HepG2 (cell line): ENCODE results near the gene METTL14. TPM values are rescaled to one million over a fixed set of nuclear protein-coding genes. Genes with fewer than 3 reads are reported as not detected.

Experiments used
- ATAC-seq: fragments of 200-7000 bp; cut with Tn5 transposase; 3 replicates; pipeline ENCODE4 v1.9.1; 2020; ENCODE audit warnings: mild to moderate bottlenecking, moderate library complexity
- BruUV-seq: library from RNA; stranded (reverse); fragments of 400-500 nt; replicated peaks from 2 replicates; lab custom pipeline; 2021; lab: Mats Ljungman, UMichigan
- CTCF ChIA-PET: fragments of 300-600 bp; formaldehyde crosslinking; extraction: SDS; loops from one replicate; lab custom pipeline; 2021; ENCODE audit warnings: low total read pairs, inconsistent platforms, low intra/inter-chr PET ratio; lab: Yijun Ruan, JAX
- POLR2A ChIA-PET: fragments of 350-600 bp; sonication (Branson Sonifier 250); formaldehyde crosslinking; loops from one replicate; lab custom pipeline; 2020; ENCODE audit warnings: antibody characterized with exemption, inconsistent platforms; lab: Yijun Ruan, JAX
- DNase-seq: peaks from one replicate; pipeline ENCODE4 v3.0.0-alpha.2; 2015; ENCODE audit warnings: low spot score
- FAIRE-seq: peaks from 3 replicates; lab custom pipeline; 2011; peaks lifted over from hg19 to GRCh38; lab: Jason Lieb, UNC
- H2AFZ ChIP-seq: one replicate; pipeline ENCODE4 v1.6.1; 2011; ENCODE audit warnings: low read length, inconsistent platforms
- H3K27ac ChIP-seq: fragments of 300-600 bp; 3 replicates; pipeline ENCODE4 v1.8.0; 2011; ENCODE audit warnings: mixed run types, mild to moderate bottlenecking, mixed read lengths, low read length, inconsistent platforms; ENCODE audit not compliant: insufficient read depth; ENCODE audit errors: extremely low read length
- H3K27me3 ChIP-seq, 2 experiments: fragments of 200-600 bp in 1 of 2; 2 replicates in 1 of 2; 3 replicates in 1 of 2; pipeline versions ENCODE4 v1.6.0 to v1.8.0; 2011; ENCODE audit warnings: low read length in 2 of 2, mild to moderate bottlenecking in 2 of 2, moderate library complexity in 2 of 2, inconsistent platforms in 1 of 2; ENCODE audit not compliant: insufficient read depth in 2 of 2, control insufficient read depth in 1 of 2
- H3K36me3 ChIP-seq, 2 experiments: fragments of 200-600 bp in 1 of 2; replicated peaks in 1 of 2; 2 replicates in 1 of 2; 3 replicates in 1 of 2; pipeline versions ENCODE4 v1.5.1 to v1.8.0; 2011; ENCODE audit warnings: low read length in 2 of 2, inconsistent platforms in 1 of 2; ENCODE audit not compliant: insufficient read depth in 2 of 2, control insufficient read depth in 1 of 2
- H3K4me1 ChIP-seq: 2 replicates; pipeline ENCODE4 v1.5.1; 2012; ENCODE audit warnings: low read length, inconsistent platforms; ENCODE audit not compliant: insufficient read depth
- H3K4me2 ChIP-seq: 2 replicates; pipeline ENCODE4 v1.6.0; 2011; ENCODE audit warnings: low read depth, low read length, inconsistent platforms
- H3K4me3 ChIP-seq, 3 experiments: fragments of 200-600 bp in 1 of 3; sonication (generic), shearing (Covaris generic) in 1 of 3; replicated peaks in 1 of 3; 2 replicates each; pipeline ENCODE4 v1.5.1; 2011 to 2016; ENCODE audit warnings: low read length in 3 of 3, inconsistent platforms in 2 of 3, low read depth in 2 of 3, mild to moderate bottlenecking in 2 of 3, control low read depth in 1 of 3, mixed read lengths in 1 of 3; ENCODE audit not compliant: insufficient read depth in 1 of 3
- H3K79me2 ChIP-seq: one replicate; pipeline ENCODE4 v1.6.1; 2011; ENCODE audit warnings: low read length, inconsistent platforms; ENCODE audit not compliant: insufficient read depth
- H3K9ac ChIP-seq: 2 replicates; pipeline ENCODE4 v1.6.0; 2011; ENCODE audit warnings: mild to moderate bottlenecking, low read depth, low read length, inconsistent platforms; ENCODE audit not compliant: insufficient read depth
- H3K9me3 ChIP-seq: 2 replicates; pipeline ENCODE4 v1.5.1; 2012; ENCODE audit warnings: mild to moderate bottlenecking, low read length
- H4K20me1 ChIP-seq: 2 replicates; pipeline ENCODE4 v1.6.0; 2011; ENCODE audit warnings: inconsistent platforms, mild to moderate bottlenecking, low read length, moderate library complexity; ENCODE audit not compliant: insufficient read depth
- EHMT2 ChIP-seq: fragments of 200-600 bp; sonication (generic); IDR thresholded peaks from 2 replicates; pipeline ENCODE4 v1.7.0; 2017; ENCODE audit warnings: antibody characterized with exemption, low read depth, low read length, borderline replicate concordance
- HNRNPK ChIP-seq: fragments of 200-400 bp; formaldehyde crosslinking; IDR thresholded peaks from 2 replicates; pipeline ENCODE4 v1.6.1; 2018; ENCODE audit warnings: low read length, low read depth, moderate library complexity, mild to moderate bottlenecking; ENCODE audit not compliant: poor library complexity, severe bottlenecking
- IRF2 ChIP-seq: IDR thresholded peaks from 2 replicates; pipeline ENCODE4 v1.6.1; 2018; ENCODE audit warnings: missing genetic modification reagents, missing compliant biosample characterization
- KDM5B ChIP-seq: sonication (generic); formaldehyde crosslinking; IDR thresholded peaks from 2 replicates; pipeline ENCODE4 v1.4.0; 2020; ENCODE audit warnings: missing genetic modification reagents, mild to moderate bottlenecking, borderline replicate concordance
- MTF1 ChIP-seq: sonication (generic); formaldehyde crosslinking; IDR thresholded peaks from 2 replicates; pipeline ENCODE4 v1.5.0; 2020; ENCODE audit warnings: missing genetic modification reagents
- PHF20 ChIP-seq: sonication (generic); formaldehyde crosslinking; IDR thresholded peaks from 2 replicates; pipeline ENCODE4 v1.5.0; 2020; ENCODE audit warnings: mild to moderate bottlenecking, missing genetic modification reagents
- PRPF4 ChIP-seq: fragments of 200-400 bp; formaldehyde crosslinking; IDR thresholded peaks from 2 replicates; pipeline ENCODE4 v1.6.1; 2016; ENCODE audit warnings: low read length, low read depth; ENCODE audit not compliant: poor library complexity, severe bottlenecking
- SP5 ChIP-seq: IDR thresholded peaks from 2 replicates; pipeline ENCODE4 v1.6.1; 2016; ENCODE audit warnings: low read depth, borderline replicate concordance
- THAP11 ChIP-seq: IDR thresholded peaks from 2 replicates; pipeline ENCODE4 v1.6.1; 2016; ENCODE audit warnings: missing biosample characterization, missing genetic modification reagents
- YY1 ChIP-seq: IDR thresholded peaks from 2 replicates; pipeline ENCODE4 v1.6.1; 2011; ENCODE audit warnings: low read length, low read depth, moderate library complexity, mild to moderate bottlenecking; ENCODE audit not compliant: insufficient read depth, insufficient replicate concordance
- ZBTB42 ChIP-seq: sonication (generic); formaldehyde crosslinking; IDR thresholded peaks from 2 replicates; pipeline ENCODE4 v1.5.0; 2020; ENCODE audit warnings: mild to moderate bottlenecking, missing genetic modification reagents
- ZFP36L1 ChIP-seq: sonication (generic); formaldehyde crosslinking; IDR thresholded peaks from 2 replicates; pipeline ENCODE4 v1.8.0; 2022; ENCODE audit warnings: mild to moderate bottlenecking, missing genetic modification reagents, moderate library complexity
- ZKSCAN1 ChIP-seq: fragments of 150-350 bp; IDR thresholded peaks from 2 replicates; pipeline ENCODE4 v1.6.1; 2014; ENCODE audit warnings: low read length
- ZNF17 ChIP-seq: sonication (generic); formaldehyde crosslinking; IDR thresholded peaks from 2 replicates; pipeline ENCODE4 v1.5.0; 2020; ENCODE audit warnings: mild to moderate bottlenecking, missing genetic modification reagents
- ZNF337 ChIP-seq: sonication (generic); formaldehyde crosslinking; IDR thresholded peaks from 2 replicates; pipeline ENCODE4 v1.5.1; 2020; ENCODE audit warnings: missing genetic modification reagents, low read depth, mild to moderate bottlenecking, borderline replicate concordance
- ZNF768 ChIP-seq: sonication (generic); formaldehyde crosslinking; IDR thresholded peaks from 2 replicates; pipeline ENCODE4 v1.4.0; 2020; ENCODE audit warnings: missing genetic modification reagents
- ZNF879 ChIP-seq: sonication (generic); formaldehyde crosslinking; IDR thresholded peaks from 2 replicates; pipeline ENCODE4 v1.8.1; 2023; ENCODE audit warnings: missing genetic modification reagents
- ZXDC ChIP-seq: sonication (generic); formaldehyde crosslinking; IDR thresholded peaks from 2 replicates; pipeline ENCODE4 v1.5.0; 2020; ENCODE audit warnings: mild to moderate bottlenecking, missing genetic modification reagents
- WGBS: methylation state at CpG from one replicate; pipeline ENCODE4 v1.1.6; 2017; ENCODE audit warnings: low lambda C conversion rate; 5-methylcytosine and 5-hydroxymethylcytosine counted together
- in situ Hi-C: cut with HindIII; loops from 2 replicates; pipeline ENCODE4 v1.10.0; 2017; ENCODE audit warnings: low pct_unique_long_range_greater_than_20kb; ENCODE audit not compliant: extremely low pct_ligation_motif_present
- intact Hi-C: fragments of 100-400 bp; cut with micrococcal nuclease; formaldehyde crosslinking; loops from one replicate; pipeline ENCODE4 v1.10.0; 2022; ENCODE audit not compliant: unreplicated experiment
- polyA plus RNA-seq, 8 experiments: library from polyadenylated mRNA; depleted of rRNA in 3 of 8; stranded (reverse) in 7 of 8; unstranded in 1 of 8; fragments of >200 nt; fragmentation: Illumina TruSeq in 4 of 8; extraction: Trizol in 4 of 8; gene quantifications; 2 replicates each; pipeline versions ENCODE4 v1.2.1 to v1.2.3, GENCODE V29; 2011 to 2016; ENCODE audit warnings: low read depth in 4 of 8, missing spikeins in 1 of 8, mixed read lengths in 1 of 8; ENCODE audit not compliant: insufficient read depth in 1 of 8
- total RNA-seq, 5 experiments: library from RNA; depleted of rRNA; stranded (reverse); fragments of >200 nt; fragmentation: Illumina TruSeq; extraction: Trizol; gene quantifications; 2 replicates each; pipeline ENCODE4 v1.2.3, GENCODE V29; 2016; ENCODE audit warnings: low read depth in 1 of 5

The METTL14 gene
- total and polyA plus RNA-seq, 2 of the 13 experiments (the other 11 are each of a cell fraction or from before 2014, with no cell fraction given) = 11.6 to 44.9 TPM

GRCh38 chr4:118753685-118754084 is 68.5 kb downstream of the METTL14 start:
- no peak for ATAC-seq

More at GRCh38 chr4:118753685-118754084, 68.5 kb downstream of the METTL14 start:
- no peak overlapping the region for H3K27ac ChIP-seq
- intact Hi-C loops (no loop called here), in situ Hi-C loops (no loop called here)
- no peak for DNase-seq
- H2AFZ ChIP-seq = no peak overlapping the region
- H3K4me2 ChIP-seq = no peak overlapping the region
- no peak for FAIRE-seq
- POLR2A ChIA-PET = no interaction called here
- H4K20me1 ChIP-seq = peaks cover 3% of the 10 kb centered on the region; the same call in 1 of the 2 replicates
- no peaks in the 10 kb centered on the region for H3K79me2 ChIP-seq
- no peak overlapping the region for H3K4me3 ChIP-seq
- CTCF ChIA-PET = no interaction called here
- no peaks in the 10 kb centered on the region; a peak in 1 of 5 replicates for H3K27me3 ChIP-seq
- H3K9ac ChIP-seq = no peak overlapping the region
- peaks cover 9 to 32% of the 10 kb centered on the region in 2 experiments for H3K36me3 ChIP-seq
- TF ChIP-seq IRF2 (no peak), ZNF17 (CRISPR knock-in tag) (no peak), ZKSCAN1 (no peak), YY1 (no peak), PRPF4 (no peak), PHF20 (CRISPR knock-in tag) (no peak), ZNF337 (CRISPR knock-in tag) (no peak), HNRNPK (no peak), ZXDC (CRISPR knock-in tag) (no peak), KDM5B (CRISPR knock-in tag) (no peak), ZFP36L1 (CRISPR knock-in tag) (no peak), THAP11 (no peak), ZNF768 (CRISPR knock-in tag) (no peak), ZBTB42 (no peak), ZNF879 (CRISPR knock-in tag) (no peak), MTF1 (CRISPR knock-in tag) (no peak), EHMT2 (no peak), SP5 (CRISPR knock-in tag) (no peak)
- 95% methylated on average over 1 of the region's 1 CpG for WGBS
- no TSS peak for BruUV-seq
- H3K4me1 ChIP-seq = peaks cover 37% of the 10 kb centered on the region
- no peaks in the 10 kb centered on the region for H3K9me3 ChIP-seq
